T-helper 17 cell (primary cell): ENCODE data around the gene FRMD5. TPM values are rescaled to one million over a fixed set of nuclear protein-coding genes. Genes with fewer than 3 reads are reported as not detected.
A peak's percentile ranks its signal among the peaks of the same experiment; 100 is the strongest.
"Not testable (repeated sequence)": the region's sequence is repeated elsewhere in the genome, so short reads cannot be mapped to it uniquely, and the experiment has no call there.

ENCODE experiments used
- ATAC-seq: fragments of 150-1000 bp; cut with Tn5 transposase; 2 replicates; pipeline ENCODE4 v1.10.0; 2021; ENCODE audit warnings: mild to moderate bottlenecking, moderate library complexity
- DNase-seq, 3 donors: peaks; one replicate each; pipeline versions ENCODE4 v3.0.0 to v3.0.0-alpha.2; 2020 to 2021
- H3K9me3 ChIP-seq: one replicate; pipeline ENCODE4 v1.7.0; 2013; ENCODE audit warnings: low read length, mild to moderate bottlenecking; ENCODE audit not compliant: control insufficient read depth, poor library complexity, severe bottlenecking
- H3K27ac Mint-ChIP-seq: one replicate; pipeline ENCODE4 v1.8.0; 2022; ENCODE audit warnings: mild to moderate bottlenecking, moderate library complexity, mixed read lengths
- H3K27me3 Mint-ChIP-seq: one replicate; pipeline ENCODE4 v1.8.0; 2022; ENCODE audit warnings: mixed read lengths
- H3K36me3 Mint-ChIP-seq: one replicate; pipeline ENCODE4 v1.8.0; 2022; ENCODE audit warnings: low read depth, mixed read lengths
- H3K4me1 Mint-ChIP-seq: one replicate; pipeline ENCODE4 v1.8.0; 2022; ENCODE audit warnings: mild to moderate bottlenecking, mixed read lengths
- H3K4me3 Mint-ChIP-seq: one replicate; pipeline ENCODE4 v1.8.0; 2022; ENCODE audit warnings: mild to moderate bottlenecking, moderate library complexity, mixed read lengths
- total RNA-seq, 4 donors: library from RNA in 2 of 4; stranded (reverse) in 2 of 4; gene quantifications; one replicate each; pipeline ENCODE4 v1.2.3 and lab custom pipeline; 2022 to 2026

FRMD5 gene
- total RNA-seq, 2 donors from 2014 or later, result not detected

GRCh38 chr15:43826508-43827341, 368.3 kb downstream of the FRMD5 start, which contains the start of gene WDR76:
Gene WDR76, plus strand, starts transcription at chr15:43827002. Its CDS starts 31 bp downstream, at chr15:43827033.
- ATAC-seq, result peak; percentile 68
- no peaks in the 10 kb centered on the region for H3K9me3 ChIP-seq
- H3K27ac Mint-ChIP-seq, result peak within 1 kb of the TSS; percentile 94
- H3K27me3 Mint-ChIP-seq, result no peaks in the 10 kb centered on the region
- peak; percentile 45 to 71 (median 68) for DNase-seq
- H3K36me3 Mint-ChIP-seq, result no peaks in the 10 kb centered on the region
- H3K4me3 Mint-ChIP-seq, result peak within 1 kb of the TSS; percentile 91
- peaks cover 39% of the 10 kb centered on the region for H3K4me1 Mint-ChIP-seq

DNA sequence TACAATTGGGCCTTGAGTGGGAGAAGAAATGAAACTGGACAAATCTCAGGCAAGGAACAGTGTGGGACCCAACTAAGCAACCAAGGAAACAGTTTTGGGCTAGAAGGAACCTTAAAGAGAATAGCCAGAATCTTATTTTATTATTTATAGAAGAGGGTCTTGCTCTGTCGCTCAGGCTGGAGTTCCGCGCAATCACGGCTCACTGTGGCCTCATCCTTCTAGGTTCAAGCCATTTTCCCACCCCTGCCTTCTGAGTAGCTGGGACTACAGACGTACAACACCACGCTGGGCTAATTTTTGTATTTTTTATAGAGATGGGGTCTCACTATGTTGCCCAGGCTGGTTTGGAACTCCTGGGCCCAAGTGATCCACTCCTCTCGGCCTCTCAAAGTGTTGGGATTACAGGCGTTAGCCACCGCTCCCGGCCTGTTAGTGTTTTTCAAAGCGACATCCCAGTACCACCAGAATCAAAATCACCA, 369.0 kb downstream of the FRMD5 start:
- peaks cover 40% of the 10 kb centered on the region for H3K4me1 Mint-ChIP-seq
- H3K9me3 ChIP-seq, result no peaks in the 10 kb centered on the region
- peak overlapping the region; percentile 94 for H3K27ac Mint-ChIP-seq
- ATAC-seq (no peak), DNase-seq (no peak)
- H3K27me3 Mint-ChIP-seq, result no peaks in the 10 kb centered on the region
- peak overlapping the region; percentile 91 for H3K4me3 Mint-ChIP-seq
- no peaks in the 10 kb centered on the region for H3K36me3 Mint-ChIP-seq

- Mint-ChIP-seq H3K4me1 (peaks cover 40% of the 10 kb centered on the region), H3K4me3 (peak overlapping the region; percentile 12), H3K27ac (peak overlapping the region; percentile 99)
- H3K9me3 ChIP-seq, H3K27me3 Mint-ChIP-seq, H3K36me3 Mint-ChIP-seq, DNase-seq, ATAC-seq: not testable (repeated sequence)
Observed at GRCh38 chr15:43825305-43825704, 369.8 kb downstream of the FRMD5 start.

- no peaks in the 10 kb centered on the region for H3K27me3 Mint-ChIP-seq
Observed at GRCh38 chr15:43824302-43825246, 370.5 kb downstream of the FRMD5 start, which contains the start of gene MFAP1. Gene MFAP1, minus strand, starts transcription at chr15:43824690. Its CDS starts 121 bp downstream, at chr15:43824569.

GRCh38 chr15:43821505-43821904, 373.6 kb downstream of the FRMD5 start:
- no peak for DNase-seq
- Mint-ChIP-seq H3K4me1 (peaks cover 19% of the 10 kb centered on the region), H3K36me3 (peaks cover 3% of the 10 kb centered on the region), H3K4me3 (no peak overlapping the region), H3K27ac (peak overlapping the region; percentile 80), H3K27me3 (no peaks in the 10 kb centered on the region)
- ATAC-seq, result no peak
- H3K9me3 ChIP-seq, result no peaks in the 10 kb centered on the region

More at GRCh38 chr15:43824302-43825246, 370.5 kb downstream of the FRMD5 start, which contains the start of gene MFAP1:
- DNase-seq (peak; percentile 78 to 87 (median 80)), ATAC-seq (peak; percentile 89)
- no peaks in the 10 kb centered on the region for H3K36me3 Mint-ChIP-seq
- H3K4me1 Mint-ChIP-seq, result peaks cover 37% of the 10 kb centered on the region
- peak within 1 kb of the TSS; percentile 99 for H3K27ac Mint-ChIP-seq
- no peaks in the 10 kb centered on the region for H3K9me3 ChIP-seq
- peak within 1 kb of the TSS; percentile 98 for H3K4me3 Mint-ChIP-seq

Other genes with a start within 250 kb of the FRMD5 start
- gene GOLM2, start 93.4 kb upstream of the FRMD5 start, total RNA-seq, result 10 to 100 TPM; 41.5 to 48.8 TPM
- gene CTDSPL2, start 232.4 kb upstream of the FRMD5 start, total RNA-seq, result 10 to 100 TPM; 73.4 to 78.6 TPM